Testis (tissue), 2 donors: ENCODE measurements around the gene COL4A3.

Experiments used
- CTCF ChIP-seq, 3 experiments: fragments of 450-650 bp in 2 of 3; fragments of 200-600 bp in 1 of 3; sonication (generic) in 1 of 3; IDR thresholded peaks; one replicate each; pipeline ENCODE4 v1.5.1; 2016 to 2019; ENCODE audit warnings: antibody characterized with exemption in 3 of 3, mild to moderate bottlenecking in 2 of 3, moderate library complexity in 1 of 3
- POLR2A ChIP-seq: fragments of 450-650 bp; IDR thresholded peaks from one replicate; pipeline ENCODE4 v1.6.1; 2017; ENCODE audit warnings: antibody characterized with exemption, mild to moderate bottlenecking, moderate library complexity

DNA sequence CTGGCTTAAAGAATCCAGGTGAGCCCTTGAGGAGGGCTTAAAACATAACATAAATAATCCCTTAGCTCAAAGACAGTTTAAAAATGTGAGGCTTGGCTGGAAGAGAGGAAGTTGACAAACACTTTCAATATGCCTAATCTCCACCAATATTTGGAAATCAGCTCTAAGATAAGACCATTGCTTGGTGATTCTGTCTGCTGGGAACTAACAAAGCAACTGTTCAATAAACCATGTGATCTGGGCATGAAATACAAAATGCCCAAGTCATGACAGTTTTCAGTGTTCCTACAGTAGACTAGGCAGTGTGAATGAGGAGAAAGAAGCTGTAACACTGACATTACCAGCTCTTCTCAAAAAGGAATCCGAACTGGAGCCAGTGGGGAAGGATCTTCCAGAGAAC is 171.3 kb downstream of the COL4A3 start:
- no peak for TF ChIP-seq CTCF (IDR thresholded peaks at IDR 0.05)
- no peak for TF ChIP-seq POLR2A
